ENCODE results near the gene UBQLN1.

The UBQLN1 gene

GRCh38 chr9:83688921-83689320 is 18.8 kb downstream of the UBQLN1 start:
- Histone ChIP-seq H3K27ac (no peak overlapping the region), H3K4me3 (no peak overlapping the region)
- no peak for TF ChIP-seq CTCF (IDR thresholded peaks at IDR 0.05)
- DNase-seq (ENCODE audit: low spot score) = no peak

- no peak for DNase-seq (ENCODE audit: low spot score)
- Histone ChIP-seq H3K27ac (no peak overlapping the region), H3K4me3 (no peak overlapping the region)
- TF ChIP-seq CTCF (IDR thresholded peaks at IDR 0.05) = no peak
These were observed 26.3 kb downstream of the UBQLN1 start for GRCh38 chr9:83681490-83681889.

- no peak for DNase-seq (ENCODE audit: low spot score)
- Histone ChIP-seq H3K4me3 (no peak overlapping the region), H3K27ac (no peak overlapping the region)
- TF ChIP-seq CTCF (IDR thresholded peaks at IDR 0.05) = no peak
These were observed 27.5 kb downstream of the UBQLN1 start for GRCh38 chr9:83680233-83680632.

GRCh38 chr9:83677596-83677995 is 30.2 kb downstream of the UBQLN1 start:
- TF ChIP-seq CTCF (IDR thresholded peaks at IDR 0.05) = no peak
- no peak for DNase-seq (ENCODE audit: low spot score)
- H3K4me3 ChIP-seq = no peak overlapping the region
- H3K27ac ChIP-seq = no peak overlapping the region

- no peak for DNase-seq (ENCODE audit: low spot score)
- no peak overlapping the region for H3K4me3 ChIP-seq
- TF ChIP-seq CTCF (IDR thresholded peaks at IDR 0.05) = no peak
- no peak overlapping the region for H3K27ac ChIP-seq
These were observed 32.3 kb downstream of the UBQLN1 start for GRCh38 chr9:83675466-83675865.

GRCh38 chr9:83671451-83671850 is 36.3 kb downstream of the UBQLN1 start:
- DNase-seq (ENCODE audit: low spot score) = no peak
- no peak for TF ChIP-seq CTCF (IDR thresholded peaks at IDR 0.05)
- Histone ChIP-seq H3K27ac (no peak overlapping the region), H3K4me3 (no peak overlapping the region)

- Histone ChIP-seq H3K4me3 (no peak overlapping the region), H3K27ac (no peak overlapping the region)
- TF ChIP-seq CTCF (IDR thresholded peaks at IDR 0.05) = no peak
- no peak for DNase-seq (ENCODE audit: low spot score)
These were observed 37.4 kb downstream of the UBQLN1 start for GRCh38 chr9:83670381-83670780.

Measured in coronary artery (tissue), 2 donors.